A673 (cell line): ENCODE measurements around the gene CTAGE6.
"Not testable (repeated sequence)": the region's sequence is repeated elsewhere in the genome, so short reads cannot be mapped to it uniquely, and the experiment has no call there.

Experiments
- EZH2 ChIP-seq: fragments of 200-600 bp; sonication (generic); IDR thresholded peaks from 2 replicates; pipeline ENCODE4 v1.6.1; 2017; ENCODE audit warnings: borderline replicate concordance, low read depth, mild to moderate bottlenecking, mixed read lengths, antibody characterized with exemption, low read length; ENCODE audit not compliant: poor library complexity, severe bottlenecking
- TF ChIP-seq, protein P1 (sequence below): fragments of 300-800, 200-600 bp; sonication (generic); conservative IDR thresholded peaks from 2 replicates; pipeline ENCODE4 v1.5.1; 2017; ENCODE audit warnings: low read depth, mild to moderate bottlenecking, antibody characterized with exemption, low read length, moderate library complexity, mixed read lengths

GRCh38 chr7:143745340-143745739 lies 12.2 kb downstream of the CTAGE6 start:
- TF ChIP-seq, protein P1, sequence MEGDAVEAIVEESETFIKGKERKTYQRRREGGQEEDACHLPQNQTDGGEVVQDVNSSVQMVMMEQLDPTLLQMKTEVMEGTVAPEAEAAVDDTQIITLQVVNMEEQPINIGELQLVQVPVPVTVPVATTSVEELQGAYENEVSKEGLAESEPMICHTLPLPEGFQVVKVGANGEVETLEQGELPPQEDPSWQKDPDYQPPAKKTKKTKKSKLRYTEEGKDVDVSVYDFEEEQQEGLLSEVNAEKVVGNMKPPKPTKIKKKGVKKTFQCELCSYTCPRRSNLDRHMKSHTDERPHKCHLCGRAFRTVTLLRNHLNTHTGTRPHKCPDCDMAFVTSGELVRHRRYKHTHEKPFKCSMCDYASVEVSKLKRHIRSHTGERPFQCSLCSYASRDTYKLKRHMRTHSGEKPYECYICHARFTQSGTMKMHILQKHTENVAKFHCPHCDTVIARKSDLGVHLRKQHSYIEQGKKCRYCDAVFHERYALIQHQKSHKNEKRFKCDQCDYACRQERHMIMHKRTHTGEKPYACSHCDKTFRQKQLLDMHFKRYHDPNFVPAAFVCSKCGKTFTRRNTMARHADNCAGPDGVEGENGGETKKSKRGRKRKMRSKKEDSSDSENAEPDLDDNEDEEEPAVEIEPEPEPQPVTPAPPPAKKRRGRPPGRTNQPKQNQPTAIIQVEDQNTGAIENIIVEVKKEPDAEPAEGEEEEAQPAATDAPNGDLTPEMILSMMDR: not testable (repeated sequence)
- not testable (repeated sequence) for TF ChIP-seq EZH2
